H1 (cell line): ENCODE results near the gene CDH2. TPM values are rescaled to one million over a fixed set of nuclear protein-coding genes. Genes with fewer than 3 reads are reported as not detected.

ENCODE experiments used
- CTCF ChIA-PET: fragments of 300-600 bp; sonication (Branson Sonifier 250); formaldehyde crosslinking; loops from one replicate; lab custom pipeline; 2021; ENCODE audit not compliant: partially characterized antibody; lab: Charles Lee
- POLR2A ChIA-PET: fragments of 300-600 bp; sonication (Branson Sonifier 250); formaldehyde crosslinking; loops from one replicate; lab custom pipeline; 2021; ENCODE audit warnings: inconsistent platforms; ENCODE audit not compliant: partially characterized antibody; lab: Charles Lee
- DNase-seq, 2 experiments: peaks; one replicate each; pipeline versions ENCODE4 v3.0.0 to v3.0.0-alpha.2; 2010 to 2022; ENCODE audit warnings: low spot score in 2 of 2, low read depth in 1 of 2, mixed read lengths in 1 of 2
- FAIRE-seq: peaks from 2 replicates; lab custom pipeline; 2011; peaks lifted over from hg19 to GRCh38; lab: Jason Lieb, UNC
- H2AFZ ChIP-seq: 2 replicates; pipeline ENCODE4 v1.8.1; 2012; ENCODE audit warnings: low read length, inconsistent platforms
- H2AK5ac ChIP-seq: 2 replicates; pipeline ENCODE4 v1.6.1; 2013; ENCODE audit warnings: low read depth, low read length
- H2BK120ac ChIP-seq: replicated peaks from 2 replicates; pipeline ENCODE3; 2013; ENCODE audit warnings: low read depth, low read length, inconsistent platforms
- H2BK12ac ChIP-seq: 2 replicates; pipeline ENCODE4 v1.6.1; 2013; ENCODE audit warnings: low read depth, low read length
- H2BK15ac ChIP-seq: 2 replicates; pipeline ENCODE4 v1.6.1; 2013; ENCODE audit warnings: low read length
- H2BK20ac ChIP-seq: 2 replicates; pipeline ENCODE4 v1.6.1; 2013; ENCODE audit warnings: low read length
- H2BK5ac ChIP-seq: 2 replicates; pipeline ENCODE4 v1.6.1; 2013; ENCODE audit warnings: low read depth, low read length
- H3K14ac ChIP-seq: 2 replicates; pipeline ENCODE4 v1.6.1; 2013; ENCODE audit warnings: inconsistent platforms; ENCODE audit not compliant: insufficient read length
- H3K18ac ChIP-seq: 2 replicates; pipeline ENCODE4 v1.6.1; 2013; ENCODE audit warnings: low read length; ENCODE audit errors: extremely low read depth
- H3K23ac ChIP-seq: 2 replicates; pipeline ENCODE4 v1.6.1; 2013; ENCODE audit warnings: inconsistent platforms; ENCODE audit not compliant: insufficient read length
- H3K23me2 ChIP-seq: 2 replicates; pipeline ENCODE4 v1.6.1; 2013; ENCODE audit warnings: low read depth, low read length
- H3K27ac ChIP-seq: 2 replicates; pipeline ENCODE4 v1.6.1; 2011; ENCODE audit warnings: low read depth, low read length, inconsistent platforms
- H3K27me3 ChIP-seq, 4 experiments: replicated peaks in 1 of 4; 1 replicate in 1 of 4; 2 replicates in 3 of 4; pipeline versions ENCODE4 v1.6.1 to v1.8.1; 2011 to 2013; ENCODE audit warnings: low read length in 3 of 4, mild to moderate bottlenecking in 3 of 4, inconsistent platforms in 2 of 4, mixed read lengths in 2 of 4, moderate library complexity in 1 of 4; ENCODE audit not compliant: control insufficient read depth in 3 of 4, insufficient read depth in 3 of 4; ENCODE audit errors: extremely low read depth in 1 of 4
- H3K36me3 ChIP-seq, 4 experiments: 2 replicates each; pipeline versions ENCODE4 v1.6.1 to v1.8.1; 2011 to 2013; ENCODE audit warnings: mild to moderate bottlenecking in 4 of 4, low read length in 3 of 4, moderate library complexity in 2 of 4, control low read depth in 1 of 4, inconsistent platforms in 1 of 4; ENCODE audit not compliant: insufficient read depth in 4 of 4, control insufficient read depth in 2 of 4
- H3K4ac ChIP-seq: replicated peaks from 2 replicates; pipeline ENCODE3; 2013; ENCODE audit warnings: low read length, low read depth, mixed read lengths, inconsistent platforms; ENCODE audit not compliant: insufficient read length
- H3K4me1 ChIP-seq, 4 experiments: replicated peaks in 1 of 4; 1 replicate in 1 of 4; 2 replicates in 3 of 4; pipeline versions ENCODE4 v1.6.1 to v1.8.1; 2011 to 2013; ENCODE audit warnings: low read length in 3 of 4, inconsistent platforms in 2 of 4, mixed read lengths in 1 of 4; ENCODE audit not compliant: insufficient read depth in 4 of 4, control insufficient read depth in 3 of 4
- H3K4me2 ChIP-seq, 2 experiments: 2 replicates each; pipeline versions ENCODE4 v1.6.1 to v1.8.1; 2011 to 2013; ENCODE audit warnings: low read depth in 2 of 2, low read length in 2 of 2, control low read depth in 1 of 2, inconsistent platforms in 1 of 2, mild to moderate bottlenecking in 1 of 2; ENCODE audit not compliant: insufficient read depth in 1 of 2
- H3K4me3 ChIP-seq, 4 experiments: fragments of 200-600, 300-600 bp in 1 of 4; sonication (generic), shearing (Covaris generic), sonication (Bioruptor Twin) in 1 of 4; 2 replicates each; pipeline versions ENCODE4 v1.5.1 to v1.8.1; 2011 to 2016; ENCODE audit warnings: low read length in 4 of 4, low read depth in 3 of 4, control low read depth in 2 of 4, inconsistent platforms in 2 of 4, mild to moderate bottlenecking in 2 of 4, mixed read lengths in 1 of 4, moderate library complexity in 1 of 4; ENCODE audit not compliant: insufficient read depth in 2 of 4; ENCODE audit errors: extremely low read depth in 1 of 4
- H3K56ac ChIP-seq: replicated peaks from 2 replicates; pipeline ENCODE3; 2013; ENCODE audit warnings: low read depth, mild to moderate bottlenecking, mixed read lengths, low read length, inconsistent platforms; ENCODE audit not compliant: insufficient read length
- H3K79me1 ChIP-seq: 2 replicates; pipeline ENCODE4 v1.6.1; 2013; ENCODE audit warnings: low read depth, low read length, control low read depth
- H3K79me2 ChIP-seq, 2 experiments: 2 replicates each; pipeline versions ENCODE4 v1.6.1 to v1.8.1; 2012 to 2013; ENCODE audit warnings: low read length in 2 of 2, mild to moderate bottlenecking in 2 of 2, inconsistent platforms in 1 of 2; ENCODE audit not compliant: insufficient read depth in 2 of 2, control insufficient read depth in 1 of 2
- H3K9ac ChIP-seq, 4 experiments: replicated peaks in 1 of 4; 1 replicate in 1 of 4; 2 replicates in 3 of 4; pipeline versions ENCODE4 v1.6.1 to v1.8.1; 2011 to 2013; ENCODE audit warnings: low read depth in 3 of 4, low read length in 3 of 4, control low read depth in 2 of 4, mild to moderate bottlenecking in 2 of 4, moderate library complexity in 2 of 4, inconsistent platforms in 1 of 4; ENCODE audit errors: extremely low read depth in 1 of 4
- H3K9me3 ChIP-seq, 2 experiments: 2 replicates each; pipeline versions ENCODE4 v1.6.1 to v1.8.1; 2012 to 2013; ENCODE audit warnings: mild to moderate bottlenecking in 2 of 2, moderate library complexity in 2 of 2, control low read depth in 1 of 2, inconsistent platforms in 1 of 2, low read depth in 1 of 2, low read length in 1 of 2, mixed read lengths in 1 of 2; ENCODE audit not compliant: insufficient read depth in 2 of 2
- H4K20me1 ChIP-seq, 2 experiments: replicated peaks in 1 of 2; 2 replicates each; pipeline versions ENCODE3 to v1.8.1; 2011 to 2013; ENCODE audit warnings: inconsistent platforms in 2 of 2, low read length in 2 of 2, mild to moderate bottlenecking in 1 of 2; ENCODE audit not compliant: insufficient read depth in 2 of 2, control insufficient read depth in 1 of 2
- H4K5ac ChIP-seq: 2 replicates; pipeline ENCODE4 v1.6.1; 2013; ENCODE audit warnings: low read length, low read depth, mixed read lengths, inconsistent platforms; ENCODE audit not compliant: insufficient read length
- H4K8ac ChIP-seq: 2 replicates; pipeline ENCODE4 v1.8.0; 2013; ENCODE audit warnings: mild to moderate bottlenecking, moderate library complexity, low read length, inconsistent platforms; ENCODE audit not compliant: insufficient read depth; ENCODE audit errors: extremely low read depth
- H4K91ac ChIP-seq: replicated peaks from 2 replicates; pipeline ENCODE3; 2013; ENCODE audit warnings: low read length, mixed read lengths, inconsistent platforms; ENCODE audit not compliant: insufficient read length
- CBX5 ChIP-seq: fragments of 300-800, 300-1000 bp; sonication (generic); IDR thresholded peaks from 2 replicates; pipeline ENCODE4 v1.7.1; 2016; ENCODE audit warnings: antibody characterized with exemption, low read length, low read depth
- POLR2AphosphoS5 ChIP-seq: IDR thresholded peaks from 2 replicates; pipeline ENCODE4 v1.6.1; 2011; ENCODE audit warnings: low read depth, low read length
- RNF2 ChIP-seq: fragments of 200-900, 300-1000 bp; sonication (generic); IDR thresholded peaks from 2 replicates; pipeline ENCODE4 v1.7.1; 2016; ENCODE audit warnings: borderline replicate concordance, low read depth, mild to moderate bottlenecking, antibody characterized with exemption, low read length; ENCODE audit not compliant: poor library complexity, severe bottlenecking; ENCODE audit errors: missing control alignments
- SAP30 ChIP-seq: fragments of 300-600 bp; sonication (generic); IDR thresholded peaks from 2 replicates; pipeline ENCODE4 v1.7.1; 2012; ENCODE audit warnings: low read length, moderate library complexity, mild to moderate bottlenecking, inconsistent platforms; ENCODE audit not compliant: insufficient read depth, insufficient replicate concordance
- SP1 ChIP-seq: IDR thresholded peaks from 2 replicates; pipeline ENCODE4 v1.6.1; 2011; ENCODE audit warnings: low read depth, low read length
- TAF1 ChIP-seq: IDR thresholded peaks from 2 replicates; pipeline ENCODE4 v1.6.1; 2011; ENCODE audit warnings: mild to moderate bottlenecking, low read depth, low read length
- WGBS, 2 experiments: shearing (Covaris generic) in 1 of 2; methylation state at CpG; one replicate each; pipeline versions ENCODE4 v1.1.6 to v1.1.7; 2013 to 2015; ENCODE audit warnings: low lambda C conversion rate in 2 of 2, mixed read lengths in 2 of 2, inconsistent platforms in 1 of 2, low coverage in 1 of 2, missing lambda C conversion rate in 1 of 2; ENCODE audit not compliant: insufficient replicate concordance in 2 of 2, insufficient coverage in 1 of 2, insufficient read length in 1 of 2; ENCODE audit errors: extremely low coverage in 1 of 2, missing lambda C conversion rate in 1 of 2; 5-methylcytosine and 5-hydroxymethylcytosine counted together
- polyA plus RNA-seq, 7 experiments: library from polyadenylated mRNA; depleted of rRNA in 3 of 7; stranded (reverse) in 5 of 7; unstranded in 2 of 7; fragments of >200 nt in 5 of 7; fragments of 200-250 nt in 2 of 7; gene quantifications; 1 replicate in 5 of 7; 2 replicates in 1 of 7; 4 replicates in 1 of 7; pipeline versions ENCODE4 v1.2.1 to v1.2.3, GENCODE V29; 2011 to 2013; ENCODE audit warnings: missing spikeins in 2 of 7, mixed read lengths in 2 of 7
- total RNA-seq: library from RNA; stranded (reverse); fragmentation: NEBNext Ultra II Directional; extraction: Animal tissue kit (Norgen Biotek cat#: 25700); gene quantifications from 2 replicates; pipeline ENCODE4 v1.2.1, GENCODE V29; 2021
- TF ChIP-seq, protein P1 (sequence below): IDR thresholded peaks from 2 replicates; pipeline ENCODE4 v1.6.1; 2012; ENCODE audit warnings: inconsistent platforms
- TF ChIP-seq, protein P2 (sequence below): IDR thresholded peaks from 2 replicates; pipeline ENCODE4 v1.6.1; 2012; ENCODE audit warnings: low read length, inconsistent platforms

The CDH2 gene
- total and polyA plus RNA-seq, 2 of the 8 experiments (the other 6 are each of a cell fraction or from before 2014, with no cell fraction given) = 15.0 to 56.5 TPM

- H4K8ac ChIP-seq = no peak overlapping the region
- H4K91ac ChIP-seq = no peak overlapping the region
- no peak overlapping the region for H2AFZ ChIP-seq
- no peaks in the 10 kb centered on the region for H3K79me2 ChIP-seq
- H4K20me1 ChIP-seq = no peaks in the 10 kb centered on the region
- no peaks in the 10 kb centered on the region for H3K27me3 ChIP-seq
- no peak overlapping the region for H2BK5ac ChIP-seq
- H3K4me2 ChIP-seq = no peak overlapping the region
- 91% methylated on average over 3 of the region's 3 CpGs; no CpG with 5 or more reads in 1 of the 2 experiments for WGBS, 2 experiments
- H3K23me2 ChIP-seq = no peaks in the 10 kb centered on the region
- no peak overlapping the region for H3K4ac ChIP-seq
- H3K9ac ChIP-seq = no peak overlapping the region
- H2BK120ac ChIP-seq = no peak overlapping the region
- no peak overlapping the region for H2BK15ac ChIP-seq
- H3K4me3 ChIP-seq = no peak overlapping the region
- DNase-seq (no peak), FAIRE-seq (no peak)
- no peak overlapping the region for H3K56ac ChIP-seq
- no peak overlapping the region for H2BK12ac ChIP-seq
- no peak for TF ChIP-seq RNF2
- TF ChIP-seq CBX5 = no peak
- TF ChIP-seq, protein P1, sequence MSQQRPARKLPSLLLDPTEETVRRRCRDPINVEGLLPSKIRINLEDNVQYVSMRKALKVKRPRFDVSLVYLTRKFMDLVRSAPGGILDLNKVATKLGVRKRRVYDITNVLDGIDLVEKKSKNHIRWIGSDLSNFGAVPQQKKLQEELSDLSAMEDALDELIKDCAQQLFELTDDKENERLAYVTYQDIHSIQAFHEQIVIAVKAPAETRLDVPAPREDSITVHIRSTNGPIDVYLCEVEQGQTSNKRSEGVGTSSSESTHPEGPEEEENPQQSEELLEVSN = no peak
- no peak for TF ChIP-seq TAF1
- no peak for TF ChIP-seq SAP30
- TF ChIP-seq SP1 = no peak
- TF ChIP-seq, protein P2, sequence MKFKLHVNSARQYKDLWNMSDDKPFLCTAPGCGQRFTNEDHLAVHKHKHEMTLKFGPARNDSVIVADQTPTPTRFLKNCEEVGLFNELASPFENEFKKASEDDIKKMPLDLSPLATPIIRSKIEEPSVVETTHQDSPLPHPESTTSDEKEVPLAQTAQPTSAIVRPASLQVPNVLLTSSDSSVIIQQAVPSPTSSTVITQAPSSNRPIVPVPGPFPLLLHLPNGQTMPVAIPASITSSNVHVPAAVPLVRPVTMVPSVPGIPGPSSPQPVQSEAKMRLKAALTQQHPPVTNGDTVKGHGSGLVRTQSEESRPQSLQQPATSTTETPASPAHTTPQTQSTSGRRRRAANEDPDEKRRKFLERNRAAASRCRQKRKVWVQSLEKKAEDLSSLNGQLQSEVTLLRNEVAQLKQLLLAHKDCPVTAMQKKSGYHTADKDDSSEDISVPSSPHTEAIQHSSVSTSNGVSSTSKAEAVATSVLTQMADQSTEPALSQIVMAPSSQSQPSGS = no peak
- TF ChIP-seq POLR2AphosphoS5 = no peak
- H3K79me1 ChIP-seq = no peaks in the 10 kb centered on the region
- no peak overlapping the region for H3K23ac ChIP-seq
- no peak overlapping the region for H3K14ac ChIP-seq
- H3K18ac ChIP-seq = no peak overlapping the region
- no peaks in the 10 kb centered on the region for H3K36me3 ChIP-seq
- H3K27ac ChIP-seq = no peak overlapping the region
- peaks cover 1 to 15% (median 7%) of the 10 kb centered on the region in 4 experiments; a peak in 4 of 7 replicates for H3K4me1 ChIP-seq
- H2AK5ac ChIP-seq = no peak overlapping the region
- no peak overlapping the region for H2BK20ac ChIP-seq
- H3K9me3 ChIP-seq = no peaks in the 10 kb centered on the region
- CTCF ChIA-PET = no interaction called here
- no peak overlapping the region for H4K5ac ChIP-seq
- POLR2A ChIA-PET = no interaction called here
Observed at GRCh38 chr18:28113271-28114029, 63.5 kb downstream of the CDH2 start.
